CD14-positive monocyte (primary cell): ENCODE data around the gene HPGDS. TPM values are rescaled to one million over a fixed set of nuclear protein-coding genes. Genes with fewer than 3 reads are reported as not detected.

Experiments used
- DNase-seq, 3 donors: peaks; one replicate each; pipeline ENCODE4 v3.0.0-alpha.2; 2011 to 2022
- H2AFZ ChIP-seq: 2 replicates; pipeline ENCODE4 v1.6.0; 2012; ENCODE audit warnings: mild to moderate bottlenecking, low read depth, low read length, inconsistent platforms; ENCODE audit not compliant: insufficient read depth, poor library complexity, severe bottlenecking
- H3K27ac ChIP-seq, 2 donors: 1 replicate in 1 of 2; 2 replicates in 1 of 2; pipeline ENCODE4 v1.5.1; 2012 to 2013; ENCODE audit warnings: low read length in 2 of 2, control low read depth in 1 of 2, inconsistent platforms in 1 of 2, low read depth in 1 of 2, mild to moderate bottlenecking in 1 of 2
- H3K27me3 ChIP-seq, 2 donors: one replicate each; pipeline versions ENCODE4 v1.6.0 to v1.6.1; 2011 to 2013; ENCODE audit warnings: low read length in 2 of 2; ENCODE audit not compliant: control insufficient read depth in 2 of 2, insufficient read depth in 2 of 2
- H3K36me3 ChIP-seq, 2 donors: replicated peaks in 1 of 2; 1 replicate in 1 of 2; 2 replicates in 1 of 2; pipeline versions ENCODE4 v1.5.1 to v1.6.1; 2012 to 2013; ENCODE audit warnings: low read length in 2 of 2, control low read depth in 1 of 2, inconsistent platforms in 1 of 2, mild to moderate bottlenecking in 1 of 2; ENCODE audit not compliant: insufficient read depth in 2 of 2, control insufficient read depth in 1 of 2
- H3K4me1 ChIP-seq, 2 donors: 1 replicate in 1 of 2; 2 replicates in 1 of 2; pipeline versions ENCODE4 v1.5.1 to v1.6.1; 2012 to 2013; ENCODE audit warnings: low read length in 2 of 2, control low read depth in 1 of 2, inconsistent platforms in 1 of 2, mild to moderate bottlenecking in 1 of 2, moderate library complexity in 1 of 2; ENCODE audit not compliant: insufficient read depth in 2 of 2, control insufficient read depth in 1 of 2
- H3K4me2 ChIP-seq: replicated peaks from 2 replicates; pipeline ENCODE3; 2012; ENCODE audit warnings: low read length, moderate library complexity, mild to moderate bottlenecking; ENCODE audit not compliant: poor library complexity, severe bottlenecking; ENCODE audit errors: extremely low read depth
- H3K4me3 ChIP-seq, 3 experiments: fragments of 200-600 bp in 1 of 3; sonication (generic) in 1 of 3; replicated peaks in 1 of 3; 1 replicate in 2 of 3; 2 replicates in 1 of 3; pipeline ENCODE4 v1.5.1; 2011 to 2013; ENCODE audit warnings: low read length in 3 of 3, mild to moderate bottlenecking in 3 of 3, control low read depth in 2 of 3, low read depth in 2 of 3, inconsistent platforms in 1 of 3, moderate library complexity in 1 of 3
- H3K79me2 ChIP-seq: 2 replicates; pipeline ENCODE4 v1.6.0; 2012; ENCODE audit warnings: mild to moderate bottlenecking, control low read depth, inconsistent platforms, low read length, moderate library complexity; ENCODE audit not compliant: insufficient read depth
- H3K9ac ChIP-seq: 2 replicates; pipeline ENCODE4 v1.6.0; 2017; ENCODE audit warnings: low read length, mild to moderate bottlenecking; ENCODE audit not compliant: insufficient read depth, poor library complexity, severe bottlenecking
- H3K9me3 ChIP-seq, 2 donors: replicated peaks in 1 of 2; 1 replicate in 1 of 2; 2 replicates in 1 of 2; pipeline versions ENCODE4 v1.5.1 to v1.6.1; 2012 to 2013; ENCODE audit warnings: low read length in 2 of 2, control low read depth in 1 of 2; ENCODE audit not compliant: control insufficient read depth in 1 of 2, insufficient read depth in 1 of 2
- H4K20me1 ChIP-seq: 2 replicates; pipeline ENCODE4 v1.6.0; 2012; ENCODE audit warnings: mild to moderate bottlenecking, low read length, control low read depth, moderate library complexity; ENCODE audit not compliant: insufficient read depth
- H3K27ac Mint-ChIP-seq, 7 donors: one replicate each; pipeline ENCODE4 v1.8.0; 2020; ENCODE audit warnings: mild to moderate bottlenecking in 7 of 7, mixed read lengths in 7 of 7, moderate library complexity in 6 of 7, inconsistent platforms in 2 of 7
- H3K27me3 Mint-ChIP-seq, 3 donors: one replicate each; pipeline ENCODE4 v1.8.0; 2021 to 2022; ENCODE audit warnings: low read depth in 3 of 3, mild to moderate bottlenecking in 3 of 3, mixed read lengths in 3 of 3, moderate library complexity in 3 of 3, inconsistent platforms in 1 of 3
- H3K36me3 Mint-ChIP-seq, 2 donors: one replicate each; pipeline ENCODE4 v1.8.0; 2020; ENCODE audit warnings: mixed read lengths in 2 of 2, inconsistent platforms in 1 of 2, mild to moderate bottlenecking in 1 of 2
- H3K4me1 Mint-ChIP-seq: one replicate; pipeline ENCODE4 v1.8.0; 2020; ENCODE audit warnings: mild to moderate bottlenecking, mixed read lengths
- H3K4me3 Mint-ChIP-seq, 2 donors: one replicate each; pipeline ENCODE4 v1.8.0; 2020; ENCODE audit warnings: mild to moderate bottlenecking in 2 of 2, mixed read lengths in 2 of 2, moderate library complexity in 1 of 2
- H3K9me3 Mint-ChIP-seq, 7 donors: one replicate each; pipeline ENCODE4 v1.8.0; 2020 to 2022; ENCODE audit warnings: mixed read lengths in 7 of 7, mild to moderate bottlenecking in 6 of 7, moderate library complexity in 6 of 7, inconsistent platforms in 2 of 7
- CTCF ChIP-seq: fragments of 200-600 bp; IDR thresholded peaks from one replicate; pipeline ENCODE4 v1.8.0; 2022; ENCODE audit warnings: antibody characterized with exemption, mild to moderate bottlenecking
- WGBS: methylation state at CpG from one replicate; pipeline ENCODE4 v1.1.5; 2013; ENCODE audit warnings: missing lambda C conversion rate; ENCODE audit not compliant: insufficient coverage; 5-methylcytosine and 5-hydroxymethylcytosine counted together
- intact Hi-C, 2 donors: fragments of 100-400 bp; cut with micrococcal nuclease; formaldehyde crosslinking; loops; one replicate each; pipeline versions ENCODE4 v1.15.0 to v1.15.1; 2023
- polyA plus RNA-seq, 3 donors: library from polyadenylated mRNA; depleted of rRNA in 1 of 3; unstranded in 2 of 3; stranded (reverse) in 1 of 3; fragments of 300-500 nt in 2 of 3; fragments of >200 nt in 1 of 3; fragmentation: Illumina TruSeq in 2 of 3; gene quantifications; 1 replicate in 2 of 3; 2 replicates in 1 of 3; pipeline ENCODE4 v1.2.3, GENCODE V29; 2012 to 2021

Gene HPGDS
- polyA plus RNA-seq, 3 donors = 0.05 to 0.30 TPM; not detected in 1

DNA sequence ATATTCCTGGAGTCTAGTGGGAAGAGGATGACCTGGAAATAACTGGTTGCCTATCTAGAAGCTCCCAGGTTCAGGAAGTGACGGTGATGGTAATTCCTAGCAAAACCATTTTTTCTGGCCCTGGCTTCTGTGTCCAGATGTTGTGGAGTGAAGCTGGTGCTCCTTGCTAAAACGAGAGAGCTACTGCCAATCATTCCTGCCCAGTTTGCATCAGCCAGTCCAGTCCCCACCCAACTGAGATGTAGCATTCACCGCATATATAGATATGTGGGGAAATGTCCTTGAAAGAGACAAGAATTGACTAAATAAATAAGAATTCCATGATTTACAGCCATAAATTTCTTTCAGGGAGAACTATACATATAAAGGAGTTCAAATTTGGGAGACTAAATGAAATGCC lies 6.3 kb downstream of the HPGDS start:
- Histone ChIP-seq H3K4me1 (peaks cover 0 to 7% of the 10 kb centered on the region in 2 donors), H3K79me2 (no peaks in the 10 kb centered on the region), H2AFZ (no peak overlapping the region), H3K9me3 (peaks cover 0 to 3% of the 10 kb centered on the region in 2 donors), H3K9ac (no peak overlapping the region), H3K27ac (no peak overlapping the region), H3K4me2 (no peak overlapping the region), H3K36me3 (no peaks in the 10 kb centered on the region), H4K20me1 (no peaks in the 10 kb centered on the region), H3K4me3 (no peak overlapping the region), H3K27me3 (no peaks in the 10 kb centered on the region)
- H3K27me3 Mint-ChIP-seq = peaks cover 0 to 3% (median 0%) of the 10 kb centered on the region in 3 donors
- no peak for DNase-seq
- no peak for TF ChIP-seq CTCF
- no peaks in the 10 kb centered on the region for H3K36me3 Mint-ChIP-seq
- peaks cover 0 to 5% (median 3%) of the 10 kb centered on the region in 7 donors for H3K9me3 Mint-ChIP-seq
- no peak overlapping the region for H3K4me3 Mint-ChIP-seq
- intact Hi-C loops = no loop called here
- H3K27ac Mint-ChIP-seq = no peak overlapping the region
- peaks cover 12% of the 10 kb centered on the region for H3K4me1 Mint-ChIP-seq
- WGBS = 43% methylated on average over 1 of the region's 3 CpGs

DNA sequence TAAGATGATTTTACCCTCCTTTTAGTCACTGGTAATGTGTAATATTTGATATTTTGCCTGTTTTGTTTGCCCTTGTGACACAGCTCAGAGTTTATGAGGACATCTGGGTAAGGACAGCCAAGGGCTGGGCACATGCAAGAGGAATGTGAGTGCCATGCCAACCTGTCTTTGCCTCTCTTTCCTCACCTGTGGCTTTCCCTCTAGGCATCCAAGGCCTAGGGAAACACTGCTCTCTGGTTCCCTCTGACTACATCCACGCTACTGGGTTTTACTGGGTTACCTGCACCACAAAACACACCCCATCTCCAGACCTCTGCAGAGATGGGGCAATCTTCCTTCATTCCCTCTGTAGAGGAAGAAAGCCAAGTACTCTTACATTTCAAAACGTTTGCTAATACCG lies 7.7 kb downstream of the HPGDS start:
- Mint-ChIP-seq H3K4me1 (peaks cover 12% of the 10 kb centered on the region), H3K9me3 (peaks cover 0 to 4% (median 2%) of the 10 kb centered on the region in 7 donors), H3K27ac (no peak overlapping the region), H3K4me3 (no peak overlapping the region), H3K27me3 (peaks cover 0 to 2% (median 0%) of the 10 kb centered on the region in 3 donors), H3K36me3 (no peaks in the 10 kb centered on the region)
- Histone ChIP-seq H3K27ac (no peak overlapping the region), H3K9ac (no peak overlapping the region), H3K79me2 (no peaks in the 10 kb centered on the region), H3K4me1 (peaks cover 0 to 7% of the 10 kb centered on the region in 2 donors), H2AFZ (no peak overlapping the region), H4K20me1 (no peaks in the 10 kb centered on the region), H3K4me2 (no peak overlapping the region), H3K36me3 (no peaks in the 10 kb centered on the region), H3K9me3 (peaks cover 0 to 2% of the 10 kb centered on the region in 2 donors), H3K27me3 (no peaks in the 10 kb centered on the region), H3K4me3 (no peak overlapping the region)
- TF ChIP-seq CTCF = no peak
- intact Hi-C loops = no loop called here
- no CpG with 5 or more reads among the region's 3 CpGs for WGBS
- DNase-seq = no peak
